Measurements from ENCODE around the gene MYBBP1A.
A peak's percentile ranks its signal among the peaks of the same experiment; 100 is the strongest.
"Not testable (repeated sequence)": the region's sequence is repeated elsewhere in the genome, so short reads cannot be mapped to it uniquely, and the experiment has no call there.

Gene MYBBP1A, protein sequence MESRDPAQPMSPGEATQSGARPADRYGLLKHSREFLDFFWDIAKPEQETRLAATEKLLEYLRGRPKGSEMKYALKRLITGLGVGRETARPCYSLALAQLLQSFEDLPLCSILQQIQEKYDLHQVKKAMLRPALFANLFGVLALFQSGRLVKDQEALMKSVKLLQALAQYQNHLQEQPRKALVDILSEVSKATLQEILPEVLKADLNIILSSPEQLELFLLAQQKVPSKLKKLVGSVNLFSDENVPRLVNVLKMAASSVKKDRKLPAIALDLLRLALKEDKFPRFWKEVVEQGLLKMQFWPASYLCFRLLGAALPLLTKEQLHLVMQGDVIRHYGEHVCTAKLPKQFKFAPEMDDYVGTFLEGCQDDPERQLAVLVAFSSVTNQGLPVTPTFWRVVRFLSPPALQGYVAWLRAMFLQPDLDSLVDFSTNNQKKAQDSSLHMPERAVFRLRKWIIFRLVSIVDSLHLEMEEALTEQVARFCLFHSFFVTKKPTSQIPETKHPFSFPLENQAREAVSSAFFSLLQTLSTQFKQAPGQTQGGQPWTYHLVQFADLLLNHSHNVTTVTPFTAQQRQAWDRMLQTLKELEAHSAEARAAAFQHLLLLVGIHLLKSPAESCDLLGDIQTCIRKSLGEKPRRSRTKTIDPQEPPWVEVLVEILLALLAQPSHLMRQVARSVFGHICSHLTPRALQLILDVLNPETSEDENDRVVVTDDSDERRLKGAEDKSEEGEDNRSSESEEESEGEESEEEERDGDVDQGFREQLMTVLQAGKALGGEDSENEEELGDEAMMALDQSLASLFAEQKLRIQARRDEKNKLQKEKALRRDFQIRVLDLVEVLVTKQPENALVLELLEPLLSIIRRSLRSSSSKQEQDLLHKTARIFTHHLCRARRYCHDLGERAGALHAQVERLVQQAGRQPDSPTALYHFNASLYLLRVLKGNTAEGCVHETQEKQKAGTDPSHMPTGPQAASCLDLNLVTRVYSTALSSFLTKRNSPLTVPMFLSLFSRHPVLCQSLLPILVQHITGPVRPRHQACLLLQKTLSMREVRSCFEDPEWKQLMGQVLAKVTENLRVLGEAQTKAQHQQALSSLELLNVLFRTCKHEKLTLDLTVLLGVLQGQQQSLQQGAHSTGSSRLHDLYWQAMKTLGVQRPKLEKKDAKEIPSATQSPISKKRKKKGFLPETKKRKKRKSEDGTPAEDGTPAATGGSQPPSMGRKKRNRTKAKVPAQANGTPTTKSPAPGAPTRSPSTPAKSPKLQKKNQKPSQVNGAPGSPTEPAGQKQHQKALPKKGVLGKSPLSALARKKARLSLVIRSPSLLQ (N-terminal part only)

DNA sequence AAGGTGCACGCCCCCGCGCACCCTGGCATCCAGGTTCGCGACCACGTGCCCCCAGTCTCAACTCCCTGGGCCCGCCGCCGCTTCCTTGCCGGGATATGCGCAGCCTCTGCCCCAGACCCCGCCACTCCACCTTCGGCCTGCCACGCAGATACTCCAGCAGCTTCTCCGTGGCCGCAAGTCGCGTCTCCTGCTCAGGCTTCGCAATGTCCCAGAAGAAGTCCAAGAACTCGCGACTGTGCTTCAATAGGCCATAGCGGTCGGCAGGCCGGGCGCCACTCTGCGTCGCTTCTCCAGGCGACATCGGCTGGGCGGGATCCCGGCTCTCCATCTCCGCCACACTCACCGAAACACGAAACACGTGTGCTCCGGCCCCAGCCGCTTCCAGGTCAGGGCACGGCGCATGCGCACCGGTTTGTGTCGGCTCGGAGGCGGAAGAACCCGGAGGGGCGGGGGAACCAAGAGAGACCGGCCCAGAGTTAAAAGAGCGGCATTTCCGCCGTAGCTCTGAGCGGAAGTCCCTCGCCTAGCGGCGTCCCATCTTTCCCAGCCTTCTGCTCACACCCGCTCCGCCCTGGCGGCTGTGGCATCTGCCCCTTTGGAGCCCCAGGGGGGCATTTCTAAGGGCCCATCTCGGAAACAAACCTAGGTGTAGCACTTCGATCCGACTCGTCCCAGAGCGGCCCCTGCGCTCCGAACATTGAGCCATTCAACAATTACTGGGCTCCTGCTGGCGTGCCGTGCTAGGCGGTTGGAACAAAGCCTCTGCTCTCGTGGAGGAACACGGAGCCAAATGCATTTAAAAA lies at the start of gene MYBBP1A:
TSS of gene MYBBP1A (minus strand) at position 388 of the 803 bp plus-strand sequence. CDS start at position 328, 60 bp downstream.
- Histone ChIP-seq H3K27me3 (replicated peaks; ENCODE audit: insufficient read depth, low read length) (no peaks in the 10 kb centered on the region), H3K4me2 (ENCODE audit: low read depth, low read length) (peak within 1 kb of the TSS; percentile 99), H3K9ac (ENCODE audit: low read length) (peak within 1 kb of the TSS; percentile 85), H3K27ac (ENCODE audit: low read length) (peak within 1 kb of the TSS; percentile 45; the same call in 1 of the 2 replicates), H3K4me3 (ENCODE audit: low read length) (peak within 1 kb of the TSS; percentile 93), H3K9me2 (replicated peaks; ENCODE audit: insufficient read depth, low read length) (no peaks in the 10 kb centered on the region), H4K20me1 (ENCODE audit: insufficient read depth, low read length) (no peaks in the 10 kb centered on the region), H3K4me1 (ENCODE audit: low read length) (peaks cover 17% of the 10 kb centered on the region), H3K79me2 (ENCODE audit: low read length) (peaks cover 43% of the 10 kb centered on the region), H3K9me3 (replicated peaks; ENCODE audit: insufficient read depth, low read length) (no peaks in the 10 kb centered on the region), H2AFZ (ENCODE audit: low read length) (peak within 1 kb of the TSS; percentile 97), H3K36me3 (replicated peaks; ENCODE audit: insufficient read depth, low read length) (peaks cover 6% of the 10 kb centered on the region; the same call in 1 of the 2 replicates), H3F3A (ENCODE audit: insufficient read depth, low read length) (peaks cover 4% of the 10 kb centered on the region; the same call in 1 of the 2 replicates)
- TF ChIP-seq, protein P1, sequence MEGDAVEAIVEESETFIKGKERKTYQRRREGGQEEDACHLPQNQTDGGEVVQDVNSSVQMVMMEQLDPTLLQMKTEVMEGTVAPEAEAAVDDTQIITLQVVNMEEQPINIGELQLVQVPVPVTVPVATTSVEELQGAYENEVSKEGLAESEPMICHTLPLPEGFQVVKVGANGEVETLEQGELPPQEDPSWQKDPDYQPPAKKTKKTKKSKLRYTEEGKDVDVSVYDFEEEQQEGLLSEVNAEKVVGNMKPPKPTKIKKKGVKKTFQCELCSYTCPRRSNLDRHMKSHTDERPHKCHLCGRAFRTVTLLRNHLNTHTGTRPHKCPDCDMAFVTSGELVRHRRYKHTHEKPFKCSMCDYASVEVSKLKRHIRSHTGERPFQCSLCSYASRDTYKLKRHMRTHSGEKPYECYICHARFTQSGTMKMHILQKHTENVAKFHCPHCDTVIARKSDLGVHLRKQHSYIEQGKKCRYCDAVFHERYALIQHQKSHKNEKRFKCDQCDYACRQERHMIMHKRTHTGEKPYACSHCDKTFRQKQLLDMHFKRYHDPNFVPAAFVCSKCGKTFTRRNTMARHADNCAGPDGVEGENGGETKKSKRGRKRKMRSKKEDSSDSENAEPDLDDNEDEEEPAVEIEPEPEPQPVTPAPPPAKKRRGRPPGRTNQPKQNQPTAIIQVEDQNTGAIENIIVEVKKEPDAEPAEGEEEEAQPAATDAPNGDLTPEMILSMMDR (IDR thresholded peaks at IDR 0.05; ENCODE audit: low read length), result peak; percentile 8; the same call in 1 of the 2 replicates
- TF ChIP-seq EZH2phosphoT487 (IDR thresholded peaks at IDR 0.05; ENCODE audit: low read length) (no peak), EZH2 (optimal IDR thresholded peaks at IDR 0.05; ENCODE audit: low read depth, low read length) (no peak)
- DNase-seq, result peak; percentile 98

DNA sequence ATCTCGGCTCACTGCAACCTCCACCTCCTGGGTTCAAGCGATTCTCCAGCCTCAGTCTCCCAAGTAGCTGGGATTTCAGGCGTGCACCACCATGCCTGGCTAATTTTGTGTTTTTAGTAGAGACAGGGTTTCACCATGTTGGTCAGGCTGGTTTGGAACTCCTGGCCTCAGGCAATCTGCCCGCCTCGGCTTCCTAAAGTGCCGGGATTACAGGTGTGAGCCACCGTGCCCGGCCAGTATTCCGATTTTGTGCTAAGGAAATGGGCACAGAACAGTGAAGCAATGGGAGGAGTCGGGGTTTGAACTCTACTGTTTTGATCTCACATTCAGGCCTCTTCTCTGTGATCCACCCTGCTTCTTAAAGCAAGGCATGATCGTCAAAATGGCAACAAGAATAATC lies 49.6 kb upstream of the MYBBP1A start:
- H3K9ac ChIP-seq (ENCODE audit: low read length); H2AFZ ChIP-seq (ENCODE audit: low read length); H3K4me1 ChIP-seq (ENCODE audit: low read length); H3K36me3 ChIP-seq (replicated peaks; ENCODE audit: insufficient read depth, low read length); DNase-seq; H3F3A ChIP-seq (ENCODE audit: insufficient read depth, low read length); H3K4me2 ChIP-seq (ENCODE audit: low read depth, low read length); H4K20me1 ChIP-seq (ENCODE audit: insufficient read depth, low read length); H3K9me3 ChIP-seq (replicated peaks; ENCODE audit: insufficient read depth, low read length); H3K79me2 ChIP-seq (ENCODE audit: low read length); H3K27ac ChIP-seq (ENCODE audit: low read length); H3K4me3 ChIP-seq (ENCODE audit: low read length); H3K9me2 ChIP-seq (replicated peaks; ENCODE audit: insufficient read depth, low read length): not testable (repeated sequence)
- H3K27me3 ChIP-seq (replicated peaks; ENCODE audit: insufficient read depth, low read length), result peaks cover 53% of the 10 kb centered on the region

DNA sequence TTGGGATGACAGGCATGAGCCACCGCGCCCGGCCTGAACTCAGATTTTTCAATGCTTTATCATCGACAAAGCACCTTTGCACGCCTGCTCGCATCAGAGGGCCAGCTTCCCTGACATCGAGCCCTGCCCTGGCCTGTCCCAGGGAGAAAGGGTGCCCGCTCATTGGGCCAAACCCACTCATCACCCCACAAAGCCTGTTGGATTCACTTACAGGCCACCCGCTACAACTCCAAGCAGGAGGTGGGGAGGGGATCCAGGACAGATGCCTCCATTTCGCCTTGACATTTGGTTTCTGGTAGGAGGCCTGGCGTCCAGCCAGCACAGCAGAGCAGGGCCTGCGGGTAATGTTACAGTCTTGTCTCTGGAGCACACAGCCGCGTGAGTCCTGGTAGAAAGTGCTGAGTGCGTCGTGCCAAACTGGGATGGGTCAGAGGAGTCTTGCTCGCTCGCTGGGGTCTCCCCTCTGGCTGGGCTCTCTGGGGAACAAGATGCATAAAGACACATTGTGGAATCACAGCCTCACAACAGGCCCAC lies 49.0 kb upstream of the MYBBP1A start:
- Histone ChIP-seq H3K9me3 (replicated peaks; ENCODE audit: insufficient read depth, low read length) (no peaks in the 10 kb centered on the region), H4K20me1 (ENCODE audit: insufficient read depth, low read length) (no peaks in the 10 kb centered on the region), H3K36me3 (replicated peaks; ENCODE audit: insufficient read depth, low read length) (no peaks in the 10 kb centered on the region), H3K27ac (ENCODE audit: low read length) (no peak overlapping the region), H3K9ac (ENCODE audit: low read length) (no peak overlapping the region), H3F3A (ENCODE audit: insufficient read depth, low read length) (no peaks in the 10 kb centered on the region), H3K27me3 (replicated peaks; ENCODE audit: insufficient read depth, low read length) (peaks cover 53% of the 10 kb centered on the region), H3K4me1 (ENCODE audit: low read length) (no peaks in the 10 kb centered on the region), H3K4me3 (ENCODE audit: low read length) (no peak overlapping the region), H2AFZ (ENCODE audit: low read length) (no peak overlapping the region), H3K9me2 (replicated peaks; ENCODE audit: insufficient read depth, low read length) (no peaks in the 10 kb centered on the region), H3K4me2 (ENCODE audit: low read depth, low read length) (no peak overlapping the region), H3K79me2 (ENCODE audit: low read length) (no peaks in the 10 kb centered on the region)
- TF ChIP-seq, protein P1 (IDR thresholded peaks at IDR 0.05; ENCODE audit: low read length), result no peak
- TF ChIP-seq EZH2phosphoT487 (IDR thresholded peaks at IDR 0.05; ENCODE audit: low read length), result no peak
- TF ChIP-seq EZH2 (optimal IDR thresholded peaks at IDR 0.05; ENCODE audit: low read depth, low read length), result no peak
- DNase-seq, result no peak

Data from MM.1S (cell line).